H1 (cell line): ENCODE measurements around the gene EGR1. TPM values are rescaled to one million over a fixed set of nuclear protein-coding genes. Genes with fewer than 3 reads are reported as not detected.

Source experiments
- CTCF ChIA-PET: fragments of 300-600 bp; sonication (Branson Sonifier 250); formaldehyde crosslinking; loops from one replicate; lab custom pipeline; 2021; ENCODE audit not compliant: partially characterized antibody; lab: Charles Lee
- POLR2A ChIA-PET: fragments of 300-600 bp; sonication (Branson Sonifier 250); formaldehyde crosslinking; loops from one replicate; lab custom pipeline; 2021; ENCODE audit warnings: inconsistent platforms; ENCODE audit not compliant: partially characterized antibody; lab: Charles Lee
- DNase-seq, 2 experiments: peaks; one replicate each; pipeline versions ENCODE4 v3.0.0 to v3.0.0-alpha.2; 2010 to 2022; ENCODE audit warnings: low spot score in 2 of 2, low read depth in 1 of 2, mixed read lengths in 1 of 2
- FAIRE-seq: peaks from 2 replicates; lab custom pipeline; 2011; peaks lifted over from hg19 to GRCh38; lab: Jason Lieb, UNC
- H2AFZ ChIP-seq: 2 replicates; pipeline ENCODE4 v1.8.1; 2012; ENCODE audit warnings: low read length, inconsistent platforms
- H2AK5ac ChIP-seq: 2 replicates; pipeline ENCODE4 v1.6.1; 2013; ENCODE audit warnings: low read depth, low read length
- H2BK120ac ChIP-seq: replicated peaks from 2 replicates; pipeline ENCODE3; 2013; ENCODE audit warnings: low read depth, low read length, inconsistent platforms
- H2BK12ac ChIP-seq: 2 replicates; pipeline ENCODE4 v1.6.1; 2013; ENCODE audit warnings: low read depth, low read length
- H2BK15ac ChIP-seq: 2 replicates; pipeline ENCODE4 v1.6.1; 2013; ENCODE audit warnings: low read length
- H2BK20ac ChIP-seq: 2 replicates; pipeline ENCODE4 v1.6.1; 2013; ENCODE audit warnings: low read length
- H2BK5ac ChIP-seq: 2 replicates; pipeline ENCODE4 v1.6.1; 2013; ENCODE audit warnings: low read depth, low read length
- H3K14ac ChIP-seq: 2 replicates; pipeline ENCODE4 v1.6.1; 2013; ENCODE audit warnings: inconsistent platforms; ENCODE audit not compliant: insufficient read length
- H3K18ac ChIP-seq: 2 replicates; pipeline ENCODE4 v1.6.1; 2013; ENCODE audit warnings: low read length; ENCODE audit errors: extremely low read depth
- H3K23ac ChIP-seq: 2 replicates; pipeline ENCODE4 v1.6.1; 2013; ENCODE audit warnings: inconsistent platforms; ENCODE audit not compliant: insufficient read length
- H3K23me2 ChIP-seq: 2 replicates; pipeline ENCODE4 v1.6.1; 2013; ENCODE audit warnings: low read depth, low read length
- H3K27ac ChIP-seq: 2 replicates; pipeline ENCODE4 v1.6.1; 2011; ENCODE audit warnings: low read depth, low read length, inconsistent platforms
- H3K27me3 ChIP-seq, 4 experiments: replicated peaks in 1 of 4; 1 replicate in 1 of 4; 2 replicates in 3 of 4; pipeline versions ENCODE4 v1.6.1 to v1.8.1; 2011 to 2013; ENCODE audit warnings: low read length in 3 of 4, mild to moderate bottlenecking in 3 of 4, inconsistent platforms in 2 of 4, mixed read lengths in 2 of 4, moderate library complexity in 1 of 4; ENCODE audit not compliant: control insufficient read depth in 3 of 4, insufficient read depth in 3 of 4; ENCODE audit errors: extremely low read depth in 1 of 4
- H3K36me3 ChIP-seq, 4 experiments: 2 replicates each; pipeline versions ENCODE4 v1.6.1 to v1.8.1; 2011 to 2013; ENCODE audit warnings: mild to moderate bottlenecking in 4 of 4, low read length in 3 of 4, moderate library complexity in 2 of 4, control low read depth in 1 of 4, inconsistent platforms in 1 of 4; ENCODE audit not compliant: insufficient read depth in 4 of 4, control insufficient read depth in 2 of 4
- H3K4ac ChIP-seq: replicated peaks from 2 replicates; pipeline ENCODE3; 2013; ENCODE audit warnings: low read length, low read depth, mixed read lengths, inconsistent platforms; ENCODE audit not compliant: insufficient read length
- H3K4me1 ChIP-seq, 4 experiments: replicated peaks in 1 of 4; 1 replicate in 1 of 4; 2 replicates in 3 of 4; pipeline versions ENCODE4 v1.6.1 to v1.8.1; 2011 to 2013; ENCODE audit warnings: low read length in 3 of 4, inconsistent platforms in 2 of 4, mixed read lengths in 1 of 4; ENCODE audit not compliant: insufficient read depth in 4 of 4, control insufficient read depth in 3 of 4
- H3K4me2 ChIP-seq, 2 experiments: 2 replicates each; pipeline versions ENCODE4 v1.6.1 to v1.8.1; 2011 to 2013; ENCODE audit warnings: low read depth in 2 of 2, low read length in 2 of 2, control low read depth in 1 of 2, inconsistent platforms in 1 of 2, mild to moderate bottlenecking in 1 of 2; ENCODE audit not compliant: insufficient read depth in 1 of 2
- H3K4me3 ChIP-seq, 4 experiments: fragments of 200-600, 300-600 bp in 1 of 4; sonication (generic), shearing (Covaris generic), sonication (Bioruptor Twin) in 1 of 4; 2 replicates each; pipeline versions ENCODE4 v1.5.1 to v1.8.1; 2011 to 2016; ENCODE audit warnings: low read length in 4 of 4, low read depth in 3 of 4, control low read depth in 2 of 4, inconsistent platforms in 2 of 4, mild to moderate bottlenecking in 2 of 4, mixed read lengths in 1 of 4, moderate library complexity in 1 of 4; ENCODE audit not compliant: insufficient read depth in 2 of 4; ENCODE audit errors: extremely low read depth in 1 of 4
- H3K56ac ChIP-seq: replicated peaks from 2 replicates; pipeline ENCODE3; 2013; ENCODE audit warnings: low read depth, mild to moderate bottlenecking, mixed read lengths, low read length, inconsistent platforms; ENCODE audit not compliant: insufficient read length
- H3K79me1 ChIP-seq: 2 replicates; pipeline ENCODE4 v1.6.1; 2013; ENCODE audit warnings: low read depth, low read length, control low read depth
- H3K79me2 ChIP-seq, 2 experiments: 2 replicates each; pipeline versions ENCODE4 v1.6.1 to v1.8.1; 2012 to 2013; ENCODE audit warnings: low read length in 2 of 2, mild to moderate bottlenecking in 2 of 2, inconsistent platforms in 1 of 2; ENCODE audit not compliant: insufficient read depth in 2 of 2, control insufficient read depth in 1 of 2
- H3K9ac ChIP-seq, 4 experiments: replicated peaks in 1 of 4; 1 replicate in 1 of 4; 2 replicates in 3 of 4; pipeline versions ENCODE4 v1.6.1 to v1.8.1; 2011 to 2013; ENCODE audit warnings: low read depth in 3 of 4, low read length in 3 of 4, control low read depth in 2 of 4, mild to moderate bottlenecking in 2 of 4, moderate library complexity in 2 of 4, inconsistent platforms in 1 of 4; ENCODE audit errors: extremely low read depth in 1 of 4
- H3K9me3 ChIP-seq, 2 experiments: 2 replicates each; pipeline versions ENCODE4 v1.6.1 to v1.8.1; 2012 to 2013; ENCODE audit warnings: mild to moderate bottlenecking in 2 of 2, moderate library complexity in 2 of 2, control low read depth in 1 of 2, inconsistent platforms in 1 of 2, low read depth in 1 of 2, low read length in 1 of 2, mixed read lengths in 1 of 2; ENCODE audit not compliant: insufficient read depth in 2 of 2
- H4K20me1 ChIP-seq, 2 experiments: replicated peaks in 1 of 2; 2 replicates each; pipeline versions ENCODE3 to v1.8.1; 2011 to 2013; ENCODE audit warnings: inconsistent platforms in 2 of 2, low read length in 2 of 2, mild to moderate bottlenecking in 1 of 2; ENCODE audit not compliant: insufficient read depth in 2 of 2, control insufficient read depth in 1 of 2
- H4K5ac ChIP-seq: 2 replicates; pipeline ENCODE4 v1.6.1; 2013; ENCODE audit warnings: low read length, low read depth, mixed read lengths, inconsistent platforms; ENCODE audit not compliant: insufficient read length
- H4K8ac ChIP-seq: 2 replicates; pipeline ENCODE4 v1.8.0; 2013; ENCODE audit warnings: mild to moderate bottlenecking, moderate library complexity, low read length, inconsistent platforms; ENCODE audit not compliant: insufficient read depth; ENCODE audit errors: extremely low read depth
- H4K91ac ChIP-seq: replicated peaks from 2 replicates; pipeline ENCODE3; 2013; ENCODE audit warnings: low read length, mixed read lengths, inconsistent platforms; ENCODE audit not compliant: insufficient read length
- NRF1 ChIP-seq: IDR thresholded peaks from 2 replicates; pipeline ENCODE4 v1.6.1; 2011; ENCODE audit warnings: mild to moderate bottlenecking, low read depth, low read length, improper control_type of control experiment
- POU5F1 ChIP-seq: IDR thresholded peaks from 2 replicates; pipeline ENCODE4 v1.6.1; 2011; ENCODE audit warnings: low read depth, mild to moderate bottlenecking, low read length, moderate library complexity
- WGBS, 2 experiments: shearing (Covaris generic) in 1 of 2; methylation state at CpG; one replicate each; pipeline versions ENCODE4 v1.1.6 to v1.1.7; 2013 to 2015; ENCODE audit warnings: low lambda C conversion rate in 2 of 2, mixed read lengths in 2 of 2, inconsistent platforms in 1 of 2, low coverage in 1 of 2, missing lambda C conversion rate in 1 of 2; ENCODE audit not compliant: insufficient replicate concordance in 2 of 2, insufficient coverage in 1 of 2, insufficient read length in 1 of 2; ENCODE audit errors: extremely low coverage in 1 of 2, missing lambda C conversion rate in 1 of 2; 5-methylcytosine and 5-hydroxymethylcytosine counted together
- polyA plus RNA-seq, 7 experiments: library from polyadenylated mRNA; depleted of rRNA in 3 of 7; stranded (reverse) in 5 of 7; unstranded in 2 of 7; fragments of >200 nt in 5 of 7; fragments of 200-250 nt in 2 of 7; gene quantifications; 1 replicate in 5 of 7; 2 replicates in 1 of 7; 4 replicates in 1 of 7; pipeline versions ENCODE4 v1.2.1 to v1.2.3, GENCODE V29; 2011 to 2013; ENCODE audit warnings: missing spikeins in 2 of 7, mixed read lengths in 2 of 7
- total RNA-seq: library from RNA; stranded (reverse); fragmentation: NEBNext Ultra II Directional; extraction: Animal tissue kit (Norgen Biotek cat#: 25700); gene quantifications from 2 replicates; pipeline ENCODE4 v1.2.1, GENCODE V29; 2021

The EGR1 gene
- total and polyA plus RNA-seq, 2 of the 8 experiments (the other 6 are each of a cell fraction or from before 2014, with no cell fraction given) = 16.2 to 35.5 TPM

DNA sequence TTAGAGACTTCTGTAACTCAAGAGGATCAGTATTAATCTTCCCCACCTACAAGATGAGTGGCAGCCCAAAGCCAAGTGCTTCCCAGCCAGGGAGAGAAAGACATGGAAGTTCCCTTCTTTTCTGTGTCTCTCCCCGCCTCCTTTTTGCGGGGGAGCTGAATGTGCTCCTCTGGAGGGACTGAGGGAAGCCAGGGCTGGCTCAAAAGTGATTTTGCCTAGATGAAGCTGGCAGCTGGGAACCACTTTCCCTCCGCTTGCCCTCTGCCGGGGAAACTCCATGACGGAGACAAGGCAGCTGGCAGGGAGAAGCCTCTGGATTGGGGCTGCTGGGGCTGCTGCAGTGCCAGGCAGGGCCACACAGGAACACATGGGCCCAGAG, 24.4 kb downstream of the EGR1 start:
- Histone ChIP-seq H2AFZ (no peak overlapping the region), H2BK15ac (no peak overlapping the region), H3K79me2 (no peaks in the 10 kb centered on the region), H3K14ac (no peak overlapping the region), H3K56ac (no peak overlapping the region), H4K8ac (no peak overlapping the region), H3K4ac (no peak overlapping the region), H3K79me1 (no peaks in the 10 kb centered on the region), H3K18ac (no peak overlapping the region; the same call in 1 of the 2 replicates), H2AK5ac (no peak overlapping the region), H3K27me3 (peaks cover 0 to 21% (median 17%) of the 10 kb centered on the region in 4 experiments; a peak in 5 of 7 replicates), H4K91ac (no peak overlapping the region), H3K4me1 (peaks cover 3 to 21% (median 13%) of the 10 kb centered on the region in 4 experiments), H3K23ac (no peak overlapping the region), H4K5ac (no peak overlapping the region), H2BK12ac (no peak overlapping the region), H3K4me3 (no peak overlapping the region), H4K20me1 (no peaks in the 10 kb centered on the region), H3K36me3 (no peaks in the 10 kb centered on the region), H3K23me2 (peaks cover 6% of the 10 kb centered on the region; the same call in 1 of the 2 replicates), H3K9ac (no peak overlapping the region), H3K27ac (no peak overlapping the region), H3K4me2 (no peak overlapping the region), H3K9me3 (no peaks in the 10 kb centered on the region), H2BK20ac (no peak overlapping the region), H2BK5ac (no peak overlapping the region), H2BK120ac (no peak overlapping the region)
- DNase-seq = no peak
- 83% methylated on average over 5 of the region's 5 CpGs; no CpG with 5 or more reads in 1 of the 2 experiments for WGBS, 2 experiments
- POLR2A ChIA-PET = interaction anchor here (0.8 to 3.2 kb wide), 6 partner anchors 14 to 80 kb away, joined by 3 to 41 read pairs (median 6); partner anchors contain the start of gene EGR1
- TF ChIP-seq POU5F1 (no peak), NRF1 (no peak)
- FAIRE-seq = no peak
- CTCF ChIA-PET = interaction anchor here (0.6 to 2.3 kb wide), 8 partner anchors 9 to 40 kb away, joined by 3 to 15 read pairs (median 4); no protein-coding TSS in a partner anchor
